ENCODE data around the gene MSI2.

Gene MSI2

GRCh38 chr17:57340160-57340981 is 84.0 kb downstream of the MSI2 start:
- TF ChIP-seq RAD21 (IDR thresholded peaks at IDR 0.05; ENCODE audit: low read depth) (no peak), TCF12 (IDR thresholded peaks at IDR 0.05; ENCODE audit: low read depth) (no peak), YY1 (IDR thresholded peaks at IDR 0.05; ENCODE audit: low read depth) (no peak), USF1 (IDR thresholded peaks at IDR 0.05) (no peak), EP300 (IDR thresholded peaks at IDR 0.05; ENCODE audit: borderline replicate concordance) (no peak), FOXM1 (IDR thresholded peaks at IDR 0.05; ENCODE audit: borderline replicate concordance, low read depth) (no peak), ZBTB7A (IDR thresholded peaks at IDR 0.05; ENCODE audit: low read depth) (no peak), CEBPB (IDR thresholded peaks at IDR 0.05) (no peak), CREB1 (IDR thresholded peaks at IDR 0.05; ENCODE audit: low read depth) (no peak), TEAD4 (IDR thresholded peaks at IDR 0.05) (no peak), TAF1 (IDR thresholded peaks at IDR 0.05; ENCODE audit: low read depth) (no peak), NFIC (IDR thresholded peaks at IDR 0.05) (no peak), EGR1 (IDR thresholded peaks at IDR 0.05) (no peak)
- TF ChIP-seq, protein P1, sequence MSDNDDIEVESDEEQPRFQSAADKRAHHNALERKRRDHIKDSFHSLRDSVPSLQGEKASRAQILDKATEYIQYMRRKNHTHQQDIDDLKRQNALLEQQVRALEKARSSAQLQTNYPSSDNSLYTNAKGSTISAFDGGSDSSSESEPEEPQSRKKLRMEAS (IDR thresholded peaks at IDR 0.05), result no peak
- TF ChIP-seq, protein P2, sequence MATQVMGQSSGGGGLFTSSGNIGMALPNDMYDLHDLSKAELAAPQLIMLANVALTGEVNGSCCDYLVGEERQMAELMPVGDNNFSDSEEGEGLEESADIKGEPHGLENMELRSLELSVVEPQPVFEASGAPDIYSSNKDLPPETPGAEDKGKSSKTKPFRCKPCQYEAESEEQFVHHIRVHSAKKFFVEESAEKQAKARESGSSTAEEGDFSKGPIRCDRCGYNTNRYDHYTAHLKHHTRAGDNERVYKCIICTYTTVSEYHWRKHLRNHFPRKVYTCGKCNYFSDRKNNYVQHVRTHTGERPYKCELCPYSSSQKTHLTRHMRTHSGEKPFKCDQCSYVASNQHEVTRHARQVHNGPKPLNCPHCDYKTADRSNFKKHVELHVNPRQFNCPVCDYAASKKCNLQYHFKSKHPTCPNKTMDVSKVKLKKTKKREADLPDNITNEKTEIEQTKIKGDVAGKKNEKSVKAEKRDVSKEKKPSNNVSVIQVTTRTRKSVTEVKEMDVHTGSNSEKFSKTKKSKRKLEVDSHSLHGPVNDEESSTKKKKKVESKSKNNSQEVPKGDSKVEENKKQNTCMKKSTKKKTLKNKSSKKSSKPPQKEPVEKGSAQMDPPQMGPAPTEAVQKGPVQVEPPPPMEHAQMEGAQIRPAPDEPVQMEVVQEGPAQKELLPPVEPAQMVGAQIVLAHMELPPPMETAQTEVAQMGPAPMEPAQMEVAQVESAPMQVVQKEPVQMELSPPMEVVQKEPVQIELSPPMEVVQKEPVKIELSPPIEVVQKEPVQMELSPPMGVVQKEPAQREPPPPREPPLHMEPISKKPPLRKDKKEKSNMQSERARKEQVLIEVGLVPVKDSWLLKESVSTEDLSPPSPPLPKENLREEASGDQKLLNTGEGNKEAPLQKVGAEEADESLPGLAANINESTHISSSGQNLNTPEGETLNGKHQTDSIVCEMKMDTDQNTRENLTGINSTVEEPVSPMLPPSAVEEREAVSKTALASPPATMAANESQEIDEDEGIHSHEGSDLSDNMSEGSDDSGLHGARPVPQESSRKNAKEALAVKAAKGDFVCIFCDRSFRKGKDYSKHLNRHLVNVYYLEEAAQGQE (IDR thresholded peaks at IDR 0.05; ENCODE audit: low read depth), result no peak

DNA sequence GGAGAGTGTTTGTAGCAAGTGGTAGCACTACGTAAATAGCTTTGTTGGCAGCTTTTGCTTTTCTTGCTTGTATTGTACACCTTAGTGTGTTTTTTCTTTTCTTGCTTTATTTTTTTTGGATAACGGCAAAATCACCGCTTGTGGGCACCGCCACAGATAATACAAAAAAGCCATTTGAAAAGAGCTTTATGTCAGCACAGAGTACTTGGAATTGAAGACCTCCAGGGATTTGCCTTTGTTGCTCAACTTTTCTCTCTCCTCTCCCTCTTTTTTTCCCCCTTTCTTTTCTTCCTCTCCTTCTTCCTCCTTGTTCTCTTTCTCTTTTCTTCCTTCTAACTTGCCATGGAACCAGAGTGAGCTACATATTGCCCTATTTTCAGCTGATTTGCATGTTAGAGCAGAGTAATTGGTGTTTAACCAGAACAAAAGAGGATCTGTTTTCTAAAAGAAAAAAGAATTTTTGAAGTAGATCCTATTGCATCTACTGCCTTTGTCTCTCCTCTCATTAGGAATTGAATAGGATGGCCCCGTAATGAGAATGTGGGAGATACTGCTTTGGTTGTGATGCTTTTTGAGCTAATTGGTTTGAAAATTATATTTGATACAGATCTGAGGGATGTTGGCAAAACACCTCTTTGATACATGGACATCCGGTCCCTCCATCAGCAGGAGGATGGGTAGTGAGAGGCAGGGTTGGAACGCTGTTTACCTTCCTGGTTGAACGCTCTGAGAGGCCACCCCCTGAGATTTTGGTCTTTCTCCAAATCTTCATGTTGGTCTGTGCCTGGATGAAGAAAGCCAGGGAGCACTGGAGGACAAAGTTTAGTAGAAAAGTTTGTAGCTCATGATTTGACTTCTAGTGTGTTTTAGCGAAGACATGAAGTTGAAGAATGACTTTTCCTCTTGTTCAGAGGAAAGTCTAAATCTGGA is 85.6 kb downstream of the MSI2 start:
- no peak for TF ChIP-seq USF1 (IDR thresholded peaks at IDR 0.05)
- TF ChIP-seq CEBPB (IDR thresholded peaks at IDR 0.05), result no peak
- no peak for TF ChIP-seq TEAD4 (IDR thresholded peaks at IDR 0.05)
- no peak for TF ChIP-seq ZBTB7A (IDR thresholded peaks at IDR 0.05; ENCODE audit: low read depth)
- TF ChIP-seq FOXM1 (IDR thresholded peaks at IDR 0.05; ENCODE audit: borderline replicate concordance, low read depth), result no peak
- no peak for TF ChIP-seq EP300 (IDR thresholded peaks at IDR 0.05; ENCODE audit: borderline replicate concordance)
- no peak for TF ChIP-seq EGR1 (IDR thresholded peaks at IDR 0.05)
- TF ChIP-seq, protein P1 (IDR thresholded peaks at IDR 0.05), result no peak
- no peak for TF ChIP-seq TAF1 (IDR thresholded peaks at IDR 0.05; ENCODE audit: low read depth)

- TF ChIP-seq ZBTB7A (IDR thresholded peaks at IDR 0.05; ENCODE audit: low read depth) (no peak), RAD21 (IDR thresholded peaks at IDR 0.05; ENCODE audit: low read depth) (no peak), CREB1 (IDR thresholded peaks at IDR 0.05; ENCODE audit: low read depth) (no peak), EP300 (IDR thresholded peaks at IDR 0.05; ENCODE audit: borderline replicate concordance) (no peak), YY1 (IDR thresholded peaks at IDR 0.05; ENCODE audit: low read depth) (no peak), TEAD4 (IDR thresholded peaks at IDR 0.05) (no peak), NFIC (IDR thresholded peaks at IDR 0.05) (no peak), USF1 (IDR thresholded peaks at IDR 0.05) (no peak), FOXM1 (IDR thresholded peaks at IDR 0.05; ENCODE audit: borderline replicate concordance, low read depth) (no peak), TAF1 (IDR thresholded peaks at IDR 0.05; ENCODE audit: low read depth) (no peak), TCF12 (IDR thresholded peaks at IDR 0.05; ENCODE audit: low read depth) (no peak), CEBPB (IDR thresholded peaks at IDR 0.05) (no peak), EGR1 (IDR thresholded peaks at IDR 0.05) (no peak)
- TF ChIP-seq, protein P2 (IDR thresholded peaks at IDR 0.05; ENCODE audit: low read depth), result no peak
- TF ChIP-seq, protein P1 (IDR thresholded peaks at IDR 0.05), result no peak
Observed at GRCh38 chr17:57342963-57343589, 86.8 kb downstream of the MSI2 start.

DNA sequence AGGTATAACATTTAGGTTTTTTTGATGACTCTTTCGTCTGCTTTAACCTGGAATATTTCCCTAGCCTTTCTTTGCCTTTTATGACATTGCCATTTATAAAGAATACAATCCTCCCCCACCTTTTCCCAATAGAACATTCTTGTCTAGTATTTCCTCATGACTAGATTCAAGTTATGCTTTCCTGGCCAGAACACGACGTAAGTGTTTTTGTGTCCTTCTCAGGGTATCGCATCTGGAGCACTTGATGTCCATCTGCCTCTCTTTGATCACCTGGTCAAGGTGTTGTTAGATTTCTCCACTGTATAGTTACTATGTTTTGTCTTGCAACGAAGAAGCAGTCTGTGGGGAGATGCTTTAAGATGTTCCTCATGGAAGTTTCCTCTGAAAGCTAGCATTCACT is 87.4 kb downstream of the MSI2 start:
- TF ChIP-seq, protein P1 (IDR thresholded peaks at IDR 0.05), result no peak
- TF ChIP-seq EGR1 (IDR thresholded peaks at IDR 0.05), result no peak
- no peak for TF ChIP-seq FOXM1 (IDR thresholded peaks at IDR 0.05; ENCODE audit: borderline replicate concordance, low read depth)
- TF ChIP-seq YY1 (IDR thresholded peaks at IDR 0.05; ENCODE audit: low read depth), result no peak
- no peak for TF ChIP-seq CREB1 (IDR thresholded peaks at IDR 0.05; ENCODE audit: low read depth)
- TF ChIP-seq TAF1 (IDR thresholded peaks at IDR 0.05; ENCODE audit: low read depth), result no peak
- TF ChIP-seq, protein P2 (IDR thresholded peaks at IDR 0.05; ENCODE audit: low read depth), result no peak
- TF ChIP-seq EP300 (IDR thresholded peaks at IDR 0.05; ENCODE audit: borderline replicate concordance), result no peak
- no peak for TF ChIP-seq TEAD4 (IDR thresholded peaks at IDR 0.05)
- TF ChIP-seq RAD21 (IDR thresholded peaks at IDR 0.05; ENCODE audit: low read depth), result no peak
- TF ChIP-seq ZBTB7A (IDR thresholded peaks at IDR 0.05; ENCODE audit: low read depth), result no peak
- no peak for TF ChIP-seq USF1 (IDR thresholded peaks at IDR 0.05)
- TF ChIP-seq CEBPB (IDR thresholded peaks at IDR 0.05), result no peak

Data from Ishikawa (cell line).